KMS-11 (cell line): ENCODE results near the gene PLEKHG3.

ENCODE experiments used
- H2AFZ ChIP-seq: fragments of 200-600 bp; sonication (generic); 2 replicates; pipeline ENCODE4 v1.6.1; 2016; ENCODE audit warnings: antibody characterized with exemption, mixed run types, low read depth
- H3K27ac ChIP-seq: fragments of 200-600 bp; sonication (generic); 2 replicates; pipeline ENCODE4 v1.6.1; 2016; ENCODE audit warnings: mild to moderate bottlenecking, mixed run types
- H3K27me3 ChIP-seq: fragments of 200-600 bp; sonication (generic); 2 replicates; pipeline ENCODE4 v1.6.1; 2017; ENCODE audit warnings: mild to moderate bottlenecking, low read depth, mixed run types, moderate library complexity; ENCODE audit not compliant: insufficient read depth
- H3K36me3 ChIP-seq: fragments of 200-600 bp; sonication (generic); 2 replicates; pipeline ENCODE4 v1.6.1; 2017; ENCODE audit warnings: mild to moderate bottlenecking, mixed run types; ENCODE audit not compliant: insufficient read depth
- H3K4me1 ChIP-seq: fragments of 200-600 bp; sonication (generic); 2 replicates; pipeline ENCODE4 v1.6.1; 2016; ENCODE audit warnings: mild to moderate bottlenecking, low read depth, mixed run types; ENCODE audit not compliant: poor library complexity, severe bottlenecking
- H3K4me2 ChIP-seq: fragments of 200-600 bp; sonication (generic); 2 replicates; pipeline ENCODE4 v1.7.0; 2016; ENCODE audit warnings: mild to moderate bottlenecking, mixed run types
- H3K4me3 ChIP-seq: fragments of 200-600 bp; sonication (generic); IDR thresholded peaks from 2 replicates; pipeline ENCODE4 v1.6.1; 2017; ENCODE audit warnings: low read depth, low read length, mixed read lengths; ENCODE audit not compliant: insufficient read depth
- H3K79me2 ChIP-seq: fragments of 200-600 bp; sonication (generic); 2 replicates; pipeline ENCODE4 v1.6.1; 2016; ENCODE audit warnings: low read depth, mixed run types; ENCODE audit not compliant: insufficient read depth
- H3K9ac ChIP-seq: fragments of 200-600 bp; sonication (generic); 2 replicates; pipeline ENCODE4 v1.6.1; 2016; ENCODE audit warnings: mild to moderate bottlenecking, mixed run types
- H4K20me1 ChIP-seq: fragments of 200-600 bp; sonication (generic); 2 replicates; pipeline ENCODE4 v1.6.1; 2016; ENCODE audit warnings: mild to moderate bottlenecking, mixed run types; ENCODE audit not compliant: insufficient read depth
- CTCF ChIP-seq: fragments of 200-600 bp; sonication (generic); conservative IDR thresholded peaks from 2 replicates; pipeline ENCODE4 v1.6.1; 2017; ENCODE audit warnings: low read depth, mild to moderate bottlenecking, antibody characterized with exemption, low read length, moderate library complexity, mixed read lengths

The PLEKHG3 gene

DNA sequence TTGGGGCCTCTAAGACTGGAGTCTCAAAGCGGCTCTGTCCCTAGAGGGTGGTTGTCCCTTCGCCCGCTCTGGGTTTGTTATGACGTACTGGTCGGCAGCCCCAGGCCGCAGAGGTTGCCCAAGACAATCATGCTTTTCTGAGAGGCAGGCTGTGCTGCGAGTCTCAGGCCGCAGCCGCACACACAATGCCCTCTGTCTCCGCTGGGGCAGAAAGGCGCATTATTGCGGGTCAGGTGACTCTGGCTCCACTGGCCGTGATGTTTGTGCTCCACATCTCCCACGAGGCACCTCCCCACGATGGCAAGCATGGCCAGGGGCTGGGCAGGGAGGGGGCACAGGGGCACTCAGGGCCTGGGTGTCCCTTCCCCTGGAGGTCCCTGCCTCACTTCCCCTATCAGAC, 21.0 kb upstream of the PLEKHG3 start:
- no peak overlapping the region for H2AFZ ChIP-seq
- H3K4me2 ChIP-seq = no peak overlapping the region

GRCh38 chr14:64684091-64684490, 20.1 kb upstream of the PLEKHG3 start:
- H3K27ac ChIP-seq = no peak overlapping the region
- H3K4me1 ChIP-seq = no peaks in the 10 kb centered on the region
- no peaks in the 10 kb centered on the region for H3K79me2 ChIP-seq
- H3K9ac ChIP-seq = no peak overlapping the region
- H3K36me3 ChIP-seq = no peaks in the 10 kb centered on the region
- no peak overlapping the region for H3K4me2 ChIP-seq
- TF ChIP-seq CTCF = no peak
- no peaks in the 10 kb centered on the region for H4K20me1 ChIP-seq
- H3K27me3 ChIP-seq = no peaks in the 10 kb centered on the region
- no peak overlapping the region for H2AFZ ChIP-seq
- no peak overlapping the region for H3K4me3 ChIP-seq

More for the DNA sequence above, 21.0 kb upstream of the PLEKHG3 start:
- Histone ChIP-seq H3K27ac (no peak overlapping the region), H3K4me3 (no peak overlapping the region), H3K4me1 (no peaks in the 10 kb centered on the region), H4K20me1 (no peaks in the 10 kb centered on the region), H3K9ac (no peak overlapping the region), H3K79me2 (no peaks in the 10 kb centered on the region), H3K36me3 (no peaks in the 10 kb centered on the region), H3K27me3 (no peaks in the 10 kb centered on the region)
- TF ChIP-seq CTCF = no peak

GRCh38 chr14:64685371-64686281, 18.6 kb upstream of the PLEKHG3 start:
- Histone ChIP-seq H3K36me3 (no peaks in the 10 kb centered on the region), H3K27ac (no peak overlapping the region), H3K9ac (no peak overlapping the region), H4K20me1 (no peaks in the 10 kb centered on the region), H3K4me2 (no peak overlapping the region), H3K79me2 (no peaks in the 10 kb centered on the region), H3K4me1 (no peaks in the 10 kb centered on the region), H2AFZ (no peak overlapping the region), H3K4me3 (no peak overlapping the region), H3K27me3 (no peaks in the 10 kb centered on the region)
- no peak for TF ChIP-seq CTCF

GRCh38 chr14:64686282-64686615, 18.0 kb upstream of the PLEKHG3 start:
- no peak overlapping the region for H3K27ac ChIP-seq

More at GRCh38 chr14:64686282-64686615, 18.0 kb upstream of the PLEKHG3 start:
- H3K4me3 ChIP-seq = no peak overlapping the region
- no peaks in the 10 kb centered on the region for H3K4me1 ChIP-seq
- no peak overlapping the region for H2AFZ ChIP-seq
- H3K36me3 ChIP-seq = no peaks in the 10 kb centered on the region
- H3K9ac ChIP-seq = no peak overlapping the region
- TF ChIP-seq CTCF = no peak
- H3K79me2 ChIP-seq = no peaks in the 10 kb centered on the region
- H3K4me2 ChIP-seq = no peak overlapping the region
- H3K27me3 ChIP-seq = no peaks in the 10 kb centered on the region
- H4K20me1 ChIP-seq = no peaks in the 10 kb centered on the region
